GM19463 (cell line): ENCODE results near the gene TENM4.

ENCODE experiments used
- ATAC-seq: cut with Tn5 transposase; IDR thresholded peaks from one replicate; pipeline ENCODE4 v1.9.1; 2021; ENCODE audit warnings: mild to moderate bottlenecking, moderate library complexity; ENCODE audit not compliant: unreplicated experiment

The TENM4 gene

GRCh38 chr11:79068356-79068755 lies 372.5 kb downstream of the TENM4 start:
- no peak for ATAC-seq

- no peak for ATAC-seq
Observed at GRCh38 chr11:79067352-79067679, 373.5 kb downstream of the TENM4 start.

GRCh38 chr11:79066456-79067351 lies 374.1 kb downstream of the TENM4 start:
- ATAC-seq: no peak

- ATAC-seq: peak; percentile 73
Observed at GRCh38 chr11:79062814-79063762, 377.7 kb downstream of the TENM4 start.

- no peak for ATAC-seq
Observed at GRCh38 chr11:79060081-79060953, 380.5 kb downstream of the TENM4 start.

GRCh38 chr11:79059141-79059540 lies 381.7 kb downstream of the TENM4 start:
- ATAC-seq: no peak

GRCh38 chr11:79055856-79056631 lies 384.8 kb downstream of the TENM4 start:
- ATAC-seq: no peak

- no peak for ATAC-seq
Observed at GRCh38 chr11:79054636-79055035, 386.2 kb downstream of the TENM4 start.

GRCh38 chr11:79052544-79052943 lies 388.3 kb downstream of the TENM4 start:
- ATAC-seq: peak; percentile 61

- ATAC-seq: no peak
Observed at GRCh38 chr11:79050786-79051185, 390.0 kb downstream of the TENM4 start.

- no peak for ATAC-seq
Observed at GRCh38 chr11:79049741-79050179, 391.1 kb downstream of the TENM4 start.

- ATAC-seq: no peak
Observed at GRCh38 chr11:79047980-79048379, 392.9 kb downstream of the TENM4 start.

- ATAC-seq: no peak
Observed at GRCh38 chr11:79047321-79047720, 393.5 kb downstream of the TENM4 start.

- no peak for ATAC-seq
Observed at GRCh38 chr11:79046366-79046765, 394.5 kb downstream of the TENM4 start.

- ATAC-seq: peak; percentile 49
Observed at GRCh38 chr11:79045800-79046304, 395.0 kb downstream of the TENM4 start.

GRCh38 chr11:79045018-79045799 lies 395.6 kb downstream of the TENM4 start:
- ATAC-seq: peak; percentile 30

- ATAC-seq: no peak
Observed at GRCh38 chr11:79044201-79044600, 396.6 kb downstream of the TENM4 start.

- ATAC-seq: no peak
Observed at GRCh38 chr11:79043726-79044125, 397.1 kb downstream of the TENM4 start.

- ATAC-seq: no peak
Observed at GRCh38 chr11:79042824-79043223, 398.0 kb downstream of the TENM4 start.
